22Rv1 (cell line): Measurements from ENCODE around the gene PCDH9.

ENCODE experiments used
- CTCF ChIP-seq: fragments of 450-650 bp; IDR thresholded peaks from 2 replicates; pipeline ENCODE4 v1.5.1; 2017; ENCODE audit warnings: mild to moderate bottlenecking
- ZFX ChIP-seq: fragments of 450-650 bp; IDR thresholded peaks from 2 replicates; pipeline ENCODE4 v1.6.1; 2017; ENCODE audit warnings: antibody characterized with exemption, borderline replicate concordance

GRCh38 chr13:66427458-66427861, 802.7 kb downstream of the PCDH9 start:
- no peak for TF ChIP-seq CTCF
- no peak for TF ChIP-seq ZFX
